Gastrocnemius medialis (tissue), 4 donors: ENCODE data around the gene TTBK1. TPM values are rescaled to one million over a fixed set of nuclear protein-coding genes. Genes with fewer than 3 reads are reported as not detected.

Experiments
- ATAC-seq, 2 donors: fragments of 150-250 bp; one replicate each; pipeline ENCODE4 v1.9.1; 2016
- DNase-seq, 2 donors: peaks; one replicate each; pipeline ENCODE4 v3.0.0-alpha.2; 2019
- H3K27ac ChIP-seq, 4 donors: fragments of 200-600 bp; sonication (generic); 1 replicate in 1 of 4; 2 replicates in 3 of 4; pipeline ENCODE4 v1.5.1; 2016 to 2018; ENCODE audit warnings: mild to moderate bottlenecking in 2 of 4, moderate library complexity in 1 of 4
- H3K27me3 ChIP-seq, 3 donors: fragments of 200-600 bp; sonication (generic) in 2 of 3; 1 replicate in 1 of 3; 2 replicates in 2 of 3; pipeline versions ENCODE4 v1.5.1 to v1.6.0; 2016 to 2019; ENCODE audit warnings: mild to moderate bottlenecking in 1 of 3, moderate library complexity in 1 of 3
- H3K36me3 ChIP-seq, 2 donors: fragments of 200-600 bp; sonication (generic) in 1 of 2; one replicate each; pipeline ENCODE4 v1.5.1; 2017 to 2018
- H3K4me1 ChIP-seq, 2 donors: fragments of 200-600 bp; sonication (generic) in 1 of 2; one replicate each; pipeline ENCODE4 v1.5.1; 2016 to 2017; ENCODE audit warnings: mild to moderate bottlenecking in 2 of 2
- H3K4me3 ChIP-seq, 4 donors: fragments of 200-600 bp; sonication (generic) in 3 of 4; 1 replicate in 1 of 4; 2 replicates in 3 of 4; pipeline ENCODE4 v1.5.1; 2016 to 2019; ENCODE audit warnings: mild to moderate bottlenecking in 2 of 4
- H3K9me3 ChIP-seq, 3 donors: fragments of 200-600 bp; sonication (generic) in 2 of 3; 1 replicate in 1 of 3; 2 replicates in 2 of 3; pipeline ENCODE4 v1.5.1; 2016 to 2019
- CTCF ChIP-seq, 5 experiments: fragments of 450-650 bp in 3 of 5; fragments of 200-600 bp in 2 of 5; sonication (generic) in 2 of 5; IDR thresholded peaks in 4 of 5; conservative IDR thresholded peaks in 1 of 5; 1 replicate in 4 of 5; 2 replicates in 1 of 5; pipeline ENCODE4 v1.5.1; 2016 to 2019; ENCODE audit warnings: antibody characterized with exemption in 5 of 5, mild to moderate bottlenecking in 3 of 5, moderate library complexity in 3 of 5
- POLR2A ChIP-seq, 2 donors: fragments of 450-650 bp; IDR thresholded peaks; one replicate each; pipeline ENCODE4 v1.6.1; 2017; ENCODE audit warnings: antibody characterized with exemption in 2 of 2, mild to moderate bottlenecking in 2 of 2, moderate library complexity in 2 of 2
- in situ Hi-C, 4 donors: fragments of 200-750 bp; cut with MboI; loops; one replicate each; pipeline versions ENCODE4 v1.15.0 to v1.8.0; 2017; ENCODE audit warnings: low sequenced_read_pairs in 4 of 4
- intact Hi-C: fragments of 100-400 bp; cut with DNase I; formaldehyde crosslinking; loops from one replicate; pipeline ENCODE4 v1.15.1; 2023; ENCODE audit warnings: low total_unique reads
- total RNA-seq, 4 donors: library from RNA; depleted of rRNA; stranded (reverse); fragments of >200 nt; gene quantifications; one replicate each; pipeline versions ENCODE4 v1.1.0 to v1.2.3, GENCODE V29; 2016

TTBK1 gene
- total RNA-seq, 4 donors from 2014 or later: 0.04 TPM; not detected in 3

- H3K4me3 ChIP-seq: no peak overlapping the region
- H3K36me3 ChIP-seq: no peaks in the 10 kb centered on the region
- H3K27me3 ChIP-seq: peaks cover 22 to 38% (median 28%) of the 10 kb centered on the region in 3 donors
- TF ChIP-seq CTCF (IDR thresholded peaks at IDR 0.05 in 4 of 5, conservative IDR thresholded peaks at IDR 0.05 in 1 of 5): no peak
- TF ChIP-seq POLR2A (IDR thresholded peaks at IDR 0.05): no peak
- H3K9me3 ChIP-seq: peaks cover 0 to 4% (median 0%) of the 10 kb centered on the region in 3 donors
- in situ Hi-C loops: loop anchor here in 1 of 4 donors (25.0 kb wide), 1 partner anchor 273 kb away; the partner anchor contains the start of genes LRRC73, POLR1C and YIPF3
- intact Hi-C loops: no loop called here
- H3K4me1 ChIP-seq: no peaks in the 10 kb centered on the region
- no peak overlapping the region for H3K27ac ChIP-seq
- ATAC-seq: no peak
- DNase-seq: no peak
Measured at GRCh38 chr6:43239054-43239453, 4.2 kb upstream of the TTBK1 start.

- Histone ChIP-seq H3K9me3 (peaks cover 0 to 4% (median 0%) of the 10 kb centered on the region in 3 donors), H3K4me1 (no peaks in the 10 kb centered on the region), H3K27ac (no peak overlapping the region), H3K4me3 (no peak overlapping the region), H3K27me3 (peaks cover 24 to 43% (median 36%) of the 10 kb centered on the region in 3 donors), H3K36me3 (no peaks in the 10 kb centered on the region)
- ATAC-seq: no peak
- intact Hi-C loops: no loop called here
- no peak for DNase-seq
- in situ Hi-C loops: loop anchor here in 1 of 4 donors (25.0 kb wide), 1 partner anchor 271 kb away; the partner anchor contains the start of genes LRRC73, POLR1C and YIPF3
- TF ChIP-seq CTCF (IDR thresholded peaks at IDR 0.05 in 4 of 5, conservative IDR thresholded peaks at IDR 0.05 in 1 of 5) (no peak), POLR2A (IDR thresholded peaks at IDR 0.05) (no peak)
Measured at GRCh38 chr6:43240950-43241349, 2.3 kb upstream of the TTBK1 start.

- in situ Hi-C loops: loop anchor here in 1 of 4 donors (25.0 kb wide), 1 partner anchor 271 kb away; the partner anchor contains the start of genes LRRC73, POLR1C and YIPF3
- intact Hi-C loops: no loop called here
- Histone ChIP-seq H3K27ac (no peak overlapping the region), H3K36me3 (no peaks in the 10 kb centered on the region), H3K9me3 (peaks cover 0 to 4% (median 0%) of the 10 kb centered on the region in 3 donors), H3K27me3 (peaks cover 24 to 43% (median 36%) of the 10 kb centered on the region in 3 donors), H3K4me1 (peaks cover 0 to under 1% of the 10 kb centered on the region in 2 donors), H3K4me3 (no peak overlapping the region)
- TF ChIP-seq POLR2A (IDR thresholded peaks at IDR 0.05): no peak
- no peak for TF ChIP-seq CTCF (IDR thresholded peaks at IDR 0.05 in 4 of 5, conservative IDR thresholded peaks at IDR 0.05 in 1 of 5)
- DNase-seq (no peak), ATAC-seq (no peak)
Measured at GRCh38 chr6:43241446-43241845, 1.8 kb upstream of the TTBK1 start.

GRCh38 chr6:43243664-43244321 is 512 bp downstream of the TTBK1 start:
- Histone ChIP-seq H3K9me3 (peaks cover 0 to 4% (median 0%) of the 10 kb centered on the region in 3 donors), H3K27me3 (peaks cover 24 to 38% (median 30%) of the 10 kb centered on the region in 3 donors), H3K36me3 (no peaks in the 10 kb centered on the region), H3K27ac (no peak overlapping the region), H3K4me3 (no peak overlapping the region), H3K4me1 (peaks cover 0 to 12% of the 10 kb centered on the region in 2 donors)
- intact Hi-C loops (no loop called here), in situ Hi-C loops (loop anchor here in 1 of 4 donors (25.0 kb wide), 1 partner anchor 269 kb away; the partner anchor contains the start of genes LRRC73, POLR1C and YIPF3)
- no peak for ATAC-seq
- TF ChIP-seq POLR2A (IDR thresholded peaks at IDR 0.05) (no peak), CTCF (IDR thresholded peaks at IDR 0.05 in 4 of 5, conservative IDR thresholded peaks at IDR 0.05 in 1 of 5) (no peak)
- no peak for DNase-seq
